IPS DF 4.7 (cell line): ENCODE measurements around the gene RNF17.

Experiments used
- DNase-seq: peaks from one replicate; pipeline ENCODE4 v3.0.0-alpha.2; 2013; ENCODE audit warnings: low spot score; ENCODE audit errors: extremely low read depth

Gene RNF17

DNA sequence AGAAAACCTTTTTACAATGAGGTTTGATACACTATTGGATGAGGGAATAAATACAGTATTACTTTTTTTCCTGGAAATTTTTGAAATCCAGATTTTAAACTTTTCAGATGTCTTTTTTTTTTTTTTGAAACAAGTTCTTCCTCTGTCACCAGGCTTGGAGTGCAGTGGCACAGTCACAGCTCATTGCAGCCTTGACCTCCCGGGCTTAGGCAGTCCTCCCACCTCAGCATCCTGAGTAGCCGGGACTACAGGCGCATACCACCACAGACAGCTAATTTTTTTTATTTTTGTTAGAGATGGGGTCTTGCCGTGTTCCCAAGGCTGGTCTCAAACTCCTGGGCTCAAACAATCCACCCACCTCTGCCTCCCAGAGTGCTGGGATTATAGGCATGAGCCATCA lies 96.8 kb downstream of the RNF17 start:
- no peak for DNase-seq

- no peak for DNase-seq
Measured at GRCh38 chr13:24861617-24862362, 97.8 kb downstream of the RNF17 start.

GRCh38 chr13:24863748-24864540 lies 100.0 kb downstream of the RNF17 start:
- DNase-seq = no peak

GRCh38 chr13:24864579-24864978 lies 100.6 kb downstream of the RNF17 start:
- no peak for DNase-seq

GRCh38 chr13:24865163-24865953 lies 101.4 kb downstream of the RNF17 start:
- no peak for DNase-seq

- DNase-seq = no peak
Measured at GRCh38 chr13:24866488-24866887, 102.5 kb downstream of the RNF17 start.

DNA sequence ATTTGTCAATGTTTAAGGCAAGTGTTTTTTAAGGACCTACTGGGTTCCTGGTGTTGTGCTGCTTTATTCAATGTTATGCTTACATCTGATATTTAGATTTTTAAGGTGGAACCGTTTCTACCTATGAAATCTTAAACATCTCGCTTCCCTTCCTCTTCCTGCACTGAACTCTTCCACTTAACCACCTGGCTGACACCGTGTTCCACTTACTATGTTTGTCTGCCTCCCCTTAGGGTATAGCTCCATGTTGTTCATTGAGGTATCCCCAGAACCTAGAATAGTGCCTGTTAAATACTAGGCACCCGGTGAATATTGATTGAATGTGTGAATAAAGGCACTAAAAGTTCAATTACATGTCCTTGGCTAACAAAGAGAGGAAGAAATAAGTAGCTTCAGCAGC lies 104.9 kb downstream of the RNF17 start:
- DNase-seq = no peak

DNA sequence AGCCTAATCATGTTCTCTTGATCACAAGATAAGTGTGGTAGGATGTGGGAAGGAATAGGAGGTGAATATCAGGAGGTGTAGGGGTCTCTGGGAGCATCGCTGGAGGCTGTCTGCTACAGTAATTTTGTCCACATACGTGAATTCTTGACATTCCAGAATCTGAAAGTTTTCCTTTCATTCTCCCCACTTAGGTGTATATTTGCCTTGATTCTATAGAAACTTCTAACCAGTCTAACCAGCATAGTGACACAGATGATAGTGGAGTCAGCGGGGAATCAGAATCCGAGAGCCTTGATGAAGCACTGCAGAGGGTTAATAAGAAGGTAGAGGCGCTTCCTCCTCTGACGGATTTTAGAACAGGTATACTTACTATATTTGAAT lies 106.4 kb downstream of the RNF17 start:
- no peak for DNase-seq

DNA sequence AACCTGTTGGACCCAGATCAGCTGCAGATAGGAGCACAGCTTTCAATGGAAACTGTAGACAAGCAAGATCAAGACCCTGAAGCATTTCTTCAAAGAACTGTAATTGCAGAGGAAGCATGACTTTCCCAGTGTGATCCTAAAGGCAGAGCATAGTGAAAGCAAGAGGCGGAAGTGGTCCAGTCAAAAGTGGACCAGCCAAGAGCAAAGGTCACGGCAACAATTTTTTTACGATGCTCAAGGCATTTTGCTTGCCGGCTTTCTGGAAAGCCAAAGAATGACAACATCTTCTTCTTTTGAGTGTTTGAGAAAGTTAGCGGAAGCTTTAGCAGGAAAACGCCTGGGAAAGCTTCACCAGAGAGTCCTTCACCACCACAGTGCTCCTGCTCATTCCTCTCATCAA lies 111.6 kb downstream of the RNF17 start:
- DNase-seq = no peak

DNA sequence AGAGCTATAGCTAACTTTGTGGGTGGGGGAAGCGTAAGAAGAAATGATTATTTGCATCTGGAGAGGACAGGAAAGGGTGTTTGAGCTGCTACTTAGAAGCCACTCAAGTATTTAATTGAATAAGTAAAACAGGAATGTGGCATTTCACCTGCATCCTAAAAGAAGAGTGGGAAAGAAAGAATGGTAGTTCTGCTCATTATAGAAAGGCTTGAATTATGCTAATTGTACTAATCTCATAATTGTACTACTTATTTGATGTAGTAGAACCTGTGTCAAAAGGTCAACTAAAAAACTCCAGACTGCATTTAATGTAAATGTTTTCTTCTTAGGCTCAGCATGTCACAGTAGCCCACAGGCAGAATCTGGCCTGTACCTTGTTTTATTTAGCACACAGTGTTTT lies 113.6 kb downstream of the RNF17 start:
- DNase-seq = no peak

GRCh38 chr13:24878340-24878739 lies 114.4 kb downstream of the RNF17 start:
- no peak for DNase-seq

GRCh38 chr13:24882665-24883064 lies 118.7 kb downstream of the RNF17 start:
- no peak for DNase-seq

GRCh38 chr13:24887759-24888158 lies 123.8 kb downstream of the RNF17 start:
- no peak for DNase-seq

DNA sequence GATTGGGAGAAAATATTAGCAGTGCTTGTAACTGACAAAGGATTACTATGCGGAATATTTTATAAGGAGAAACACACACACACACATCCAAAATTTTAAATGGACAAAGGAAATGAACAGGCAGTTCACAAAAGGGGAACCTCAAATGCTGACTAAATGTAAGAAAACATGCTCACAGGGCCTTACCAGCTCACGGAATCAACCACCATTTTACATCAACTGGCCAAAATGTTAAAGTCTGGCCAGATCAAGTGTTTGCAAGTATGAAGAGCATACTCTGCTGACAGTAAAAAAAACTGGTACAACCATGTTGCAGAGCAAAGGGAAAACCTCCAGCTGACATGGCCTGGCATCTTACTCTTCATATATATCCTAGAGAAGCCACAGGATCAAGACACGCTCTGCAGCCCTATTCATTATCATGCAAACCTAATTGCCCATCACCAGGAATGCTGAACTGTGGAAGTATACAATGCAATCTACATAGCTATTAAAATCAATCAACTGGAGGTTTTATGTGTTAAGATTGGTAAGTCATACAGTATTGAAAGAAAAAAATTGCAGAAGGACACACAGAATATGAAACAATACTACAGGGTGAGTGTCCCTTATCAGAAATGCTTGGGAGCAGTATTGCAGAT lies 124.4 kb downstream of the RNF17 start:
- DNase-seq = no peak

- no peak for DNase-seq
Measured at GRCh38 chr13:24890256-24890655, 126.3 kb downstream of the RNF17 start.

- DNase-seq = no peak
Measured at GRCh38 chr13:24891476-24892108, 127.6 kb downstream of the RNF17 start.

DNA sequence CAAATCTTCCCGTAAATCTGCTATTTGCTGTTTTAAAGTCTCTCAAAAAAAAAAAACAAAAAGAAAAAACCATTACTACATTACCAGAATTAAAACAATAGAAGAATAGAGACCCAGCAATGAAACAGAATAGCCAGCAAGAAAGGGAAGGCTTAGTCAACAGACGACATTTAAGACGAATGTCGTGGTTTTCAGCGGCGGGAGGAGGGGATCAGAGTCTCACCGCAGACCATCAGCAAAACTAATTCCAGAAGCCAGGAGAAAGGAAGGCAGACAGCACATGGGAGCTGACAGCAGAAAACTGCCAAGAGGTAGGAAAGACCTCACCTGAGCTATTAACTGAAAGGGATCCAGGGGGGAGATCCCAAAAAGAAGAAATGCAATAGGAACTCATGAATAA lies 128.9 kb downstream of the RNF17 start:
- no peak for DNase-seq

DNA sequence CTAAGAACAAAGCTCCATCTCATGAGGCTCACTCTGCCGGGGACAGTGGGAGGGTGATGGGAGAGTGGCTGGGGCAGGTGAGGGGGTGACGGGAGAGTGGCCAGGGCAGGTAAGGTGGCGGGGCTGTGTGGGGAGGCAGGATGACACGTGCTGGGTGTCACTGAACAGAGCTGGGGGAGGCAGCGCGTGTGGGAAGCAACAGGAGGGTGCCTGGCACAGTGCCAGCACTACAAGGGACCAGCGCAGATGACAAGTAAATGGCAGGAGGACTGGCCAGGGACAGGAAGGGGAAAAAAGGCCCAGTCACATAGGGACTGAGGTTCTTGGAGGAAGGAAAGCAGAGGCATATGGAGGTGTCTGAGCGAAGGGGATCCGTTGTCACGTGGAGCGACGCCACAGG lies 129.9 kb downstream of the RNF17 start:
- DNase-seq = no peak

GRCh38 chr13:24894277-24894971 lies 130.5 kb downstream of the RNF17 start:
- DNase-seq = no peak

GRCh38 chr13:24894972-24895300 lies 131.0 kb downstream of the RNF17 start:
- no peak for DNase-seq

GRCh38 chr13:24896061-24896460 lies 132.1 kb downstream of the RNF17 start:
- DNase-seq = no peak
